ENCODE measurements around the gene RPRD1B. TPM values are rescaled to one million over a fixed set of nuclear protein-coding genes. Genes with fewer than 3 reads are reported as not detected.

Gene RPRD1B, protein sequence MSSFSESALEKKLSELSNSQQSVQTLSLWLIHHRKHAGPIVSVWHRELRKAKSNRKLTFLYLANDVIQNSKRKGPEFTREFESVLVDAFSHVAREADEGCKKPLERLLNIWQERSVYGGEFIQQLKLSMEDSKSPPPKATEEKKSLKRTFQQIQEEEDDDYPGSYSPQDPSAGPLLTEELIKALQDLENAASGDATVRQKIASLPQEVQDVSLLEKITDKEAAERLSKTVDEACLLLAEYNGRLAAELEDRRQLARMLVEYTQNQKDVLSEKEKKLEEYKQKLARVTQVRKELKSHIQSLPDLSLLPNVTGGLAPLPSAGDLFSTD
- 10 to 100 TPM; 24.7 to 25.8 TPM for total RNA-seq
- long read RNA-seq, donor 1, partial matches to known transcripts, result 1 of 7 reads
- long read RNA-seq, donor 1, other reads (novel, unspliced or antisense), result 2 of 7 reads
- long read RNA-seq, donor 2, partial matches to known transcripts, result 0 of 3 reads
- long read RNA-seq, donor 2, other reads (novel, unspliced or antisense), result 3 of 3 reads

DNA sequence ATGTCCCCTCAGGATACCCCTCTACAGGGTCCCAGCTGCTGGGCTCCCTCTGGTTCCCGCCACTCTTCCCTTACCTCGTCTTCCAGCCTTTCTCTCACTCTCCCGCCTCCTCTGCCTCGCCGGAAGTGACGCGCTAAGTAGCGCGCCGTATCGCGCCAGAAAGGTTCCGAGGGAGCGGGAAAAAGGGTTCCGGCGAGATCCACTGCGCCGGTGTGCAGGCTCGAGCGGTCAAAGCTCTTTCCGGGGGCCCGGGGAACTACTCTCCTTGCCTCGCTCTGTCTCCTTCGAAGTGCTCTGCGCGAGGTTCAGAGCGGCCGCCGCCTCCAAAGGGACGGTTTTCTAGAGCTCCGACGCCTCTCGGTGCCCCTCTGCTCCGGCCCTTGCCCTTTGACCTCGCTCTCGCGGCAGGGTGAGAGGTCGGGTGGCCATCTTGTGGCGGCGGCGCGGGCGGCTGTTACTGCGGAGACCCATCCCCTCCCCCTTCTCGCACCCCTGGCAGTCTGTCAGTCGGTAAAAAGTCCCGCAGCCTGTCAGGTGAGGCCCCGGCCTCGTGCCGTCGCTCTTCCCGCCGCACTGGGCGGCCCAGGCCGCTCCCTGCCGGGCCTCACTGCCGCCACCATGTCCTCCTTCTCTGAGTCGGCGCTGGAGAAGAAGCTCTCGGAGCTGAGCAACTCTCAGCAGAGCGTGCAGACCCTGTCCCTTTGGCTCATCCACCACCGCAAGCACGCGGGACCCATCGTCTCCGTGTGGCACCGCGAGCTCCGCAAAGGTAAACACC, at the start of gene RPRD1B, which contains the start of gene TTI1:
TSS of gene RPRD1B (plus strand) at position 417 of the 778 bp plus-strand sequence. CDS start at position 619, 202 bp downstream.
TSS of gene TTI1 (minus strand) at position 127 of the 778 bp plus-strand sequence. CDS start 19,640 bp downstream, outside the sequence.
- peak; percentile 97 for DNase-seq (ENCODE audit: low spot score)
- intact Hi-C loops (cut with DNase I), result no loop called here

GRCh38 chr20:37984018-37984785, 49.3 kb upstream of the RPRD1B start:
- no peak for DNase-seq (ENCODE audit: low spot score)
- intact Hi-C loops (cut with DNase I), result loop anchor here in 1 of 2 donors (10.0 kb wide), 1 partner anchor 409 kb away; no protein-coding TSS in a partner anchor

GRCh38 chr20:37986044-37986858, 47.3 kb upstream of the RPRD1B start:
- no peak for DNase-seq (ENCODE audit: low spot score)
- intact Hi-C loops (cut with DNase I), result loop anchor here in 1 of 2 donors (10.0 kb wide), 1 partner anchor 411 kb away; no protein-coding TSS in a partner anchor

- no peak for DNase-seq (ENCODE audit: low spot score)
- intact Hi-C loops (cut with DNase I), result loop anchor here in 1 of 2 donors (10.0 kb wide), 1 partner anchor 412 kb away; no protein-coding TSS in a partner anchor
Measured at GRCh38 chr20:37986873-37987601, 46.5 kb upstream of the RPRD1B start.

GRCh38 chr20:37987602-37988290, 45.8 kb upstream of the RPRD1B start:
- DNase-seq (ENCODE audit: low spot score), result no peak
- intact Hi-C loops (cut with DNase I), result loop anchor here in 1 of 2 donors (10.0 kb wide), 1 partner anchor 413 kb away; no protein-coding TSS in a partner anchor

DNA sequence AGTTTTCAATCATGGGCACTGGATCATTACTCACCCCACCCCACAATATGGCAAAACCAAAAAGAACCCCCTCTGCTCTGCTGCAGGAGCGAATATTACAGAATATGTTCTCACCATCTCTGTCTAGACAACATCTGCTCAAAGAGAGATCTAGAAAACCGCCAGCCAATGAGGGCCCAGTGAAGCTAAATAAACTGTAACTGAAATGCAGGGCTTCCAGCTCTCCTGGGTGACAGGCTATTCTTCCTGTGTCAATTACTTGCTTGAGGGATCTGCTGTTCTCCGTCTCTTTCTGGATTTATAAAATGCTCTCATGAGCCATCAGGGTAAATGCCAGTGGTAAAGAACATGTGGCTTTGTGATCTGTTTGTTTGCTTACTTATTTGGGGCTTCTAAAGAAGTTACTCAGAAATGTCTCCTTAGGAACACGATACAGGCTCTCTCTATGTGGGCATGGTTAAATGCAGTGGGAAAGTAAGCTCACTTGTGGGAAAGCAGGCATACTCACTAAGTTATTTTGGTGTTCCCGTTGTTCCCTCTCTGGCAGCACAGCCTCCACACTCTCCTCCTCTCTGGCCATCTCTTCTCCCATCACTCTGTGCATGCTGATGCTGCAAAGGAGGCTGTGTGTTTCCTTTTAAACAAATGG, 45.1 kb upstream of the RPRD1B start:
- DNase-seq (ENCODE audit: low spot score), result no peak
- intact Hi-C loops (cut with DNase I), result loop anchor here in 1 of 2 donors (10.0 kb wide), 1 partner anchor 414 kb away; no protein-coding TSS in a partner anchor

- intact Hi-C loops (cut with DNase I), result loop anchor here (5.0 to 10.0 kb wide), 4 partner anchors 77 to 422 kb away; no protein-coding TSS in a partner anchor
- no peak for DNase-seq (ENCODE audit: low spot score)
Measured at GRCh38 chr20:37989601-37990295, 43.8 kb upstream of the RPRD1B start.

- no peak for DNase-seq (ENCODE audit: low spot score)
- intact Hi-C loops (cut with DNase I), result loop anchor here (5.0 kb wide), 3 partner anchors 78 to 423 kb away; no protein-coding TSS in a partner anchor
Measured at GRCh38 chr20:37990571-37991151, 42.9 kb upstream of the RPRD1B start.

- intact Hi-C loops (cut with DNase I), result loop anchor here (5.0 kb wide), 3 partner anchors 79 to 424 kb away; no protein-coding TSS in a partner anchor
- no peak for DNase-seq (ENCODE audit: low spot score)
Measured at GRCh38 chr20:37991157-37991866, 42.2 kb upstream of the RPRD1B start.

GRCh38 chr20:37991908-37992307, 41.6 kb upstream of the RPRD1B start:
- intact Hi-C loops (cut with DNase I), result loop anchor here (5.0 kb wide), 3 partner anchors 80 to 425 kb away; no protein-coding TSS in a partner anchor
- no peak for DNase-seq (ENCODE audit: low spot score)

DNA sequence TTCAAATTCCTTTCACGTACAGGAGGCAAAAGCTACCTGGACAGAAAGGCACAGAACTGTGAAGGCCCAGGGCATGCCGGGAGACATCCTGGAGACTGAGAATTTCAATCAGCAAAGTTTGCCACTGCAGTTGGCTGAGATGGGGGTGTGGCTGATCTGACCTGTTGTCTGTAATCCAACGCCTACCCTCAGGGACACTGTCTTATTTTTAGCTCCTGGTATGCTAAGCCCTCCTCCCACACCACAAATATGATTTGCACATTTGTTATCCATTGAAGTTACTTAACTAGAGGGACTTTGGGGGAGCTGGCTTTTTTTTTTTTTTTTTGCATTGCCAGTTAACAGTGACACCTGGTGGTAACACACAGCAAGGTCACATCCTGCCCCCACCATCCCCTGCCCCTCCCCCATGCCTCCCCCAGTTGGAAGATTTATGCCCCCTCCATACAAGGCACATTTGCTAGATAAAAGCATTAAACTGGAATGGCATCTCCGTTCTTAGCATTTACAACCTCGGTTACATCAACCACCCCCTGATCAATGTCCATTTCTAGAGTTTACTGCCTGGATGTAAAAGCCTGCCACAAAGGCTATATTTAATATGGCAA, 40.6 kb upstream of the RPRD1B start:
- intact Hi-C loops (cut with DNase I), result loop anchor here (5.0 kb wide), 3 partner anchors 81 to 426 kb away; no protein-coding TSS in a partner anchor
- no peak for DNase-seq (ENCODE audit: low spot score)

- no peak for DNase-seq (ENCODE audit: low spot score)
- intact Hi-C loops (cut with DNase I), result loop anchor here (5.0 kb wide), 3 partner anchors 82 to 427 kb away; no protein-coding TSS in a partner anchor
Measured at GRCh38 chr20:37994512-37994911, 39.0 kb upstream of the RPRD1B start.

DNA sequence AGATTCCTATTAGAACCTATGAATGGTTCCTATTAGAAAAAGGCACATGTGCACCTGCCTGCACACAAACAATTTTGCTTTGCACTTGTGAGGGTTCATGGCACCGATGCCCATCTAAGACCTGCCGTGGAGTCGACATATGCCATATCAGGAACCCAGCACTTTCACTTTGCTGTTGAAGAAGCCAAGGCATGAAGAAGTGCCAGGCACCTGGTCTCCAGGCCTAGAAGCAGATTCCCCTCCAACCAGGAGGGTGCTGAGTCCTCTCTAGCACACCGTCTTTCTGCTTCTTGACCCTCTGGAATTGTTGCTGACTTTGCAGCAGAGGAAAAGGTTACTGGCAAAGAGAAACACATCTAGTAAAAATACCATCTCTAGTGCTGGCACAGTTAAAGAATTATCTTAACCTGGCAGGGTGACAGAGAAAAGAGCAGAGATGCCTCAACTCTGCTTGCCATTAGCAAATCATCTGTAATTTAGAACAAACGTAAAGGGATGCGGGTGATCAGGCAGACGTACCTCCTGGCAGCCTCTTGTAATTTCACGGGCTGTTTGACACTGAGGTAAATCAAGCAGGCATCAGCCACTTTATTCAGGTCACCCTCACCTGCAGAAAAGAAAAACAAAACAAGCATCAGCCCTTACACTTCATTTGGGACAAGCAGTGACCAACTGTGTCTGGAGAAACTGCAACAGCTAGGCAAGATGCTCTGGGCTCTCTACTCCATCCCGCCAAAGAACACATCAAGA, 37.5 kb upstream of the RPRD1B start:
- DNase-seq (ENCODE audit: low spot score), result no peak
- intact Hi-C loops (cut with DNase I), result no loop called here

Data from posterior vena cava (tissue), 2 donors.